T-cell (primary cell): ENCODE results near the gene NEMP1. TPM values are rescaled to one million over a fixed set of nuclear protein-coding genes. Genes with fewer than 3 reads are reported as not detected.
"Not testable (repeated sequence)": the region's sequence is repeated elsewhere in the genome, so short reads cannot be mapped to it uniquely, and the experiment has no call there.

Experiments used
- ATAC-seq, 4 experiments: fragments of 200-7000 bp in 3 of 4; fragments of 150-1000 bp in 1 of 4; cut with Tn5 transposase; replicated peaks in 1 of 4; 1 replicate in 3 of 4; 2 replicates in 1 of 4; pipeline ENCODE4 v1.10.0; 2021; ENCODE audit warnings: moderate library complexity in 3 of 4, mild to moderate bottlenecking in 2 of 4, moderate number of reproducible peaks in 1 of 4
- CTCF ChIA-PET, 2 donors: fragments of 300-600 bp; sonication (Branson Sonifier 250); formaldehyde crosslinking; loops; one replicate each; lab custom pipeline; 2022; ENCODE audit warnings: antibody characterized with exemption in 2 of 2; lab: Charles Lee
- POLR2A ChIA-PET, 2 donors: fragments of 300-600 bp; sonication (Branson Sonifier 250); formaldehyde crosslinking; loops; one replicate each; lab custom pipeline; 2022; ENCODE audit warnings: antibody characterized with exemption in 2 of 2; lab: Charles Lee
- DNase-seq, 35 experiments: peaks; one replicate each; pipeline versions ENCODE4 v3.0.0 to v3.0.0-alpha.2; 2013 to 2023
- H3K27ac ChIP-seq: one replicate; pipeline ENCODE4 v1.5.1; 2013; ENCODE audit warnings: low read length
- H3K27me3 ChIP-seq, 2 experiments: replicated peaks in 1 of 2; 1 replicate in 1 of 2; 2 replicates in 1 of 2; pipeline versions ENCODE4 v1.6.1 to v1.7.0; 2013; ENCODE audit warnings: low read length in 1 of 2, mixed read lengths in 1 of 2; ENCODE audit not compliant: control insufficient read depth in 2 of 2, insufficient read depth in 2 of 2; ENCODE audit errors: extremely low read depth in 1 of 2
- H3K36me3 ChIP-seq, 2 donors: 1 replicate in 1 of 2; 2 replicates in 1 of 2; pipeline versions ENCODE4 v1.6.1 to v1.7.0; 2013; ENCODE audit warnings: low read length in 1 of 2; ENCODE audit not compliant: control insufficient read depth in 2 of 2, insufficient read depth in 1 of 2; ENCODE audit errors: extremely low read depth in 1 of 2
- H3K4me1 ChIP-seq, 2 experiments: 1 replicate in 1 of 2; 2 replicates in 1 of 2; pipeline versions ENCODE4 v1.6.1 to v1.7.0; 2013; ENCODE audit warnings: low read length in 2 of 2, mixed read lengths in 1 of 2; ENCODE audit not compliant: insufficient read depth in 2 of 2, control insufficient read depth in 1 of 2; ENCODE audit errors: extremely low read depth in 1 of 2
- H3K4me3 ChIP-seq, 2 donors: 1 replicate in 1 of 2; 2 replicates in 1 of 2; pipeline versions ENCODE4 v1.5.1 to v1.7.0; 2013; ENCODE audit warnings: mild to moderate bottlenecking in 2 of 2, low read length in 1 of 2, moderate library complexity in 1 of 2; ENCODE audit not compliant: control insufficient read depth in 1 of 2; ENCODE audit errors: extremely low read depth in 1 of 2
- H3K9me3 ChIP-seq: 2 replicates; pipeline ENCODE4 v1.7.0; 2013
- H3K27ac Mint-ChIP-seq, 2 donors: one replicate each; pipeline ENCODE4 v1.8.0; 2020 to 2021; ENCODE audit warnings: mild to moderate bottlenecking in 2 of 2, mixed read lengths in 2 of 2
- H3K27me3 Mint-ChIP-seq, 2 donors: one replicate each; pipeline ENCODE4 v1.8.0; 2021 to 2022; ENCODE audit warnings: mixed read lengths in 2 of 2
- H3K36me3 Mint-ChIP-seq: one replicate; pipeline ENCODE4 v1.8.0; 2021; ENCODE audit warnings: mixed read lengths
- H3K4me1 Mint-ChIP-seq, 3 donors: one replicate each; pipeline ENCODE4 v1.8.0; 2020 to 2022; ENCODE audit warnings: mixed read lengths in 3 of 3, mild to moderate bottlenecking in 1 of 3
- H3K4me3 Mint-ChIP-seq, 3 donors: one replicate each; pipeline ENCODE4 v1.8.0; 2020 to 2022; ENCODE audit warnings: mild to moderate bottlenecking in 3 of 3, mixed read lengths in 3 of 3, moderate library complexity in 3 of 3
- H3K9me3 Mint-ChIP-seq, 3 donors: one replicate each; pipeline ENCODE4 v1.8.0; 2020 to 2022; ENCODE audit warnings: mixed read lengths in 3 of 3
- WGBS: methylation state at CpG from one replicate; pipeline ENCODE4 v1.1.5; 2013; ENCODE audit warnings: missing lambda C conversion rate; ENCODE audit not compliant: insufficient coverage; 5-methylcytosine and 5-hydroxymethylcytosine counted together
- total RNA-seq, 35 experiments: library from RNA in 6 of 35; stranded (reverse) in 6 of 35; fragments of 120-200 nt in 1 of 35; gene quantifications; one replicate each; pipeline versions ENCODE4 v1.2.1 to v1.2.4 and lab custom pipeline; 2013 to 2026

NEMP1 gene
- total RNA-seq, 5 donors from 2014 or later (not counting 1 experiment from before 2014, with no cell fraction given), result 10.7 to 26.1 (median 19.9) TPM

DNA sequence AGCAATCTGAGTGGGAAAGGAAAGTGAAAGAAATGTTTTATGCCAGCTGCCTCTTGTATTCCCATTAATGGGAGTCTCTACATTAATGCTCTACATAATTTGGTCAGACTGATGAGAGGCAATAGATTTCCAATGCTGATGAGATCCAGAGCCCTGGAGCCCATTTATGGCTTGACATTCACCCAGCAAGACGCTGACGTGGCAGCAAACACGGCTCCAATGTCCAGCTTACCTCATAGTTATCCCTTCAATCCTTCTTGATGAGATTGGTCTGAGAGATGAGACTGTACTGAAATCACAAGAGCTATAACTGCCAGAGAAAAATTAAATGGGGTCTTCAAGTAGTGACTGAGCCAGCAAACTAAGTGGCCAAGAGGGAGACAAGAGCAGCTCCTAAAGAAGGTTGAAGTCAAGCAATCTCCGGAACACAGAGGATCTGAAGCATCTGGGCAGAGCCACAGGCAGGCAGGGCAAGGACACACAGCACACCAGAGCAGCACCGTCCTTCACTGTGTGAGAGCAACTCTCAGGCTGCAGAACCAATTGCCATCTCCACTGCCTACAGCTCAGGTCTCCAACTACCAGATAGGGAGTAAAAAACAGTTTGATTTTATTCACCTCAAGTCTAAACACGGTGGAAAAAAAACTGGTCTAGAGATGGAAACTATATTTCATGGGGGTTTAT lies 21.4 kb downstream of the NEMP1 start:
- peaks cover 3 to 26% of the 10 kb centered on the region in 2 donors for H3K36me3 ChIP-seq
- H3K27ac Mint-ChIP-seq, result no peak overlapping the region
- no peak overlapping the region for H3K27ac ChIP-seq
- H3K4me1 ChIP-seq, result no peaks in the 10 kb centered on the region
- no peak overlapping the region for H3K4me3 ChIP-seq
- H3K27me3 Mint-ChIP-seq, result no peaks in the 10 kb centered on the region
- CTCF ChIA-PET, result interaction anchor here (0.9 to 1.0 kb wide), 2 partner anchors 29 to 67 kb away, joined by 4 read pairs; no protein-coding TSS in a partner anchor
- DNase-seq, result no peak
- no peak overlapping the region for H3K4me3 Mint-ChIP-seq
- POLR2A ChIA-PET, result no interaction called here
- 100% methylated on average over 1 of the region's 6 CpGs for WGBS
- H3K9me3 ChIP-seq, result no peaks in the 10 kb centered on the region
- ATAC-seq, result no peak
- H3K27me3 ChIP-seq, result no peaks in the 10 kb centered on the region
- H3K4me1 Mint-ChIP-seq, result peaks cover 0 to 6% (median 5%) of the 10 kb centered on the region in 3 donors
- H3K9me3 Mint-ChIP-seq, result no peaks in the 10 kb centered on the region
- peaks cover 20% of the 10 kb centered on the region for H3K36me3 Mint-ChIP-seq

DNA sequence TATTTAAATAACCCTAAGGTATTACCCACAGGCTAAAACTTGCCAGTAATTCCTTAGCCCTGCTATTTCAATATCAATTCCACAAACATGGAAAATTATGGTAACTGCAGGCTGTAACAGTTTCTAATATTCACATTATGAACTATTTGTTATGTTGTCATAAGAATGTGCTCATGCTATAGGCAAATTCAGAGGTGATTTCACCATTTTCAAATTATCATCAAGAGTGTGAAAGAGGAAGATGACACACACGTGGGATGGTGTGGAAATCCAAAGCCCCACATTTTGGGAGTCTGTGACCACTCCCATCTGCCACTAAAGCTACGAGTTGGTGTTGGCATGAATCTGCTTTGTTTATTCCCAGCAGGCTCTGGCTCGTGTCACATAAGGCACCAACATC lies 22.8 kb downstream of the NEMP1 start:
- Mint-ChIP-seq H3K4me1 (peaks cover 0 to 5% (median 3%) of the 10 kb centered on the region in 3 donors), H3K36me3 (peaks cover 18% of the 10 kb centered on the region), H3K27me3 (no peaks in the 10 kb centered on the region), H3K27ac (no peak overlapping the region), H3K9me3 (no peaks in the 10 kb centered on the region), H3K4me3 (no peak overlapping the region)
- CTCF ChIA-PET, result no interaction called here
- Histone ChIP-seq H3K36me3 (peaks cover 3 to 26% of the 10 kb centered on the region in 2 donors), H3K27ac (no peak overlapping the region), H3K9me3 (no peaks in the 10 kb centered on the region), H3K4me3 (no peak overlapping the region), H3K4me1 (no peaks in the 10 kb centered on the region), H3K27me3 (no peaks in the 10 kb centered on the region)
- ATAC-seq (no peak), DNase-seq (no peak)
- POLR2A ChIA-PET, result no interaction called here
- no CpG with 5 or more reads among the region's 3 CpGs for WGBS

- DNase-seq, H3K27me3 Mint-ChIP-seq, H3K4me1 Mint-ChIP-seq, H3K27me3 ChIP-seq, H3K36me3 Mint-ChIP-seq, POLR2A ChIA-PET, H3K4me3 Mint-ChIP-seq, H3K9me3 Mint-ChIP-seq, H3K27ac ChIP-seq, H3K9me3 ChIP-seq, CTCF ChIA-PET, H3K4me3 ChIP-seq, H3K4me1 ChIP-seq, ATAC-seq, H3K27ac Mint-ChIP-seq: not testable (repeated sequence)
- WGBS, result 100% methylated on average over 1 of the region's 4 CpGs
- H3K36me3 ChIP-seq, result peaks cover 3 to 16% of the 10 kb centered on the region in 2 donors
These were observed 24.7 kb downstream of the NEMP1 start for GRCh38 chr12:57053901-57054300.

DNA sequence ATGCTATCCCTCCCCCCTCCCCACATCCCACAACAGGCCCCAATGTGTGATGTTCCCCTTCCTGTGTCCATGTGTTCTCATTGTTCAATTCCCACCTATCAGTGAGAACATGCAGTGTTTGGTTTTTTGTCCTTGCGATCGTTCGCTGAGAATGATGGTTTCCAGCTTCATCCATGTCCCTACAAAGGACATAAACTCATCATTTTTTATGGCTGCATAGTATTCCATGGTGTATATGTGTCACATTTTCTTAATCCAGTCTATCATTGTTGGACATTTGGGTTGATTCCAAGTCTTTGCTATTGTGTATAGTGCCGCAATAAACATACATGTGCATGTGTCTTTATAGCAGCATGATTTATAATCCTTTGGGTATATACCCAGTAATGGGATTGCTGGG lies 25.4 kb downstream of the NEMP1 start:
- H3K9me3 Mint-ChIP-seq, H3K27me3 ChIP-seq, H3K27ac Mint-ChIP-seq, ATAC-seq, H3K4me3 ChIP-seq, POLR2A ChIA-PET, H3K36me3 Mint-ChIP-seq, H3K27ac ChIP-seq, H3K9me3 ChIP-seq, H3K36me3 ChIP-seq, H3K4me3 Mint-ChIP-seq, H3K4me1 ChIP-seq, H3K27me3 Mint-ChIP-seq, DNase-seq: not testable (repeated sequence)
- H3K4me1 Mint-ChIP-seq, result peaks cover 0 to 10% (median 3%) of the 10 kb centered on the region in 3 donors
- CTCF ChIA-PET, result interaction anchor here in 1 of 2 donors (0.5 kb wide), 1 partner anchor 46 kb away, joined by 4 read pairs; no protein-coding TSS in a partner anchor
- WGBS, result no CpG with 5 or more reads among the region's 4 CpGs

DNA sequence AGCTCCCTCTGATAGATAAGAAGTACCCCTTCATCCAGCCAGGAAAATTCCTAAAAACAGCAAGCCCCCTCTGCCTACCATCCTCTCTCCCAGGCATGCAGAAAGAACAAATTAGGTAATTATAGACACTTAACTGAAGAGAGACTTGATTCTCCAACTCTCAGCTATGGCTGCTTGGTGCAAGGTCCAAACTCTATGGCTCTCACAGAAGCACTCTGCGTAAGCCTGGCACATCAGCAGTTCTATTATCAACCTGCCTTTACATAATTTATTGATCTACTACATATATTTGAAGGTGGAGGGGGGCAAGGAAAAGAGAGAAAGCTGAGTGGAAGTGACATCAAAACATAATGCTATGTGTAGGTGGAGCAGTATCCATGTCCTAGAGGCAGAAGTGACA lies 27.6 kb downstream of the NEMP1 start:
- no CpG with 5 or more reads among the region's 1 CpG for WGBS
- Histone ChIP-seq H3K4me3 (no peak overlapping the region), H3K9me3 (no peaks in the 10 kb centered on the region), H3K27ac (no peak overlapping the region), H3K36me3 (no peaks in the 10 kb centered on the region), H3K27me3 (no peaks in the 10 kb centered on the region), H3K4me1 (peaks cover 12 to 24% of the 10 kb centered on the region in 2 experiments)
- CTCF ChIA-PET, result interaction anchor here in 1 of 2 donors (1.1 kb wide), 1 partner anchor 8 kb away, joined by 3 read pairs; no protein-coding TSS in a partner anchor
- ATAC-seq (no peak), DNase-seq (no peak)
- Mint-ChIP-seq H3K4me3 (no peak overlapping the region), H3K27me3 (peaks cover 0 to 2% of the 10 kb centered on the region in 2 donors), H3K36me3 (no peaks in the 10 kb centered on the region), H3K4me1 (peaks cover 20 to 31% (median 23%) of the 10 kb centered on the region in 3 donors), H3K27ac (no peak overlapping the region), H3K9me3 (no peaks in the 10 kb centered on the region)
- POLR2A ChIA-PET, result interaction anchor here in 1 of 2 donors (0.5 kb wide), 1 partner anchor 34 kb away, joined by 3 read pairs; no protein-coding TSS in a partner anchor

GRCh38 chr12:57049890-57050289 lies 28.7 kb downstream of the NEMP1 start, which contains the start of gene MYO1A:
MYO1A (minus strand) TSS chr12:57050129; CDS start chr12:57048323, 1,806 bp downstream.
- H3K4me1 ChIP-seq, result peaks cover 12 to 24% of the 10 kb centered on the region in 2 experiments
- POLR2A ChIA-PET, result interaction anchor here in 1 of 2 donors (0.6 kb wide), 1 partner anchor 375 kb away, joined by 12 read pairs; no protein-coding TSS in a partner anchor
- no peaks in the 10 kb centered on the region for H3K36me3 ChIP-seq
- 85% methylated on average over 2 of the region's 2 CpGs for WGBS
- H3K9me3 ChIP-seq, result no peaks in the 10 kb centered on the region
- H3K4me3 ChIP-seq, result no peak within 1 kb of the TSS
- H3K27ac Mint-ChIP-seq, result no peak within 1 kb of the TSS
- no peaks in the 10 kb centered on the region for H3K9me3 Mint-ChIP-seq
- H3K27ac ChIP-seq, result no peak within 1 kb of the TSS
- CTCF ChIA-PET, result interaction anchor here in 1 of 2 donors (1.1 kb wide), 1 partner anchor 10 kb away, joined by 3 read pairs; no protein-coding TSS in a partner anchor
- no peak within 1 kb of the TSS for H3K4me3 Mint-ChIP-seq
- H3K4me1 Mint-ChIP-seq, result peaks cover 20 to 43% (median 26%) of the 10 kb centered on the region in 3 donors
- ATAC-seq (no peak), DNase-seq (no peak)
- H3K27me3 ChIP-seq, result no peaks in the 10 kb centered on the region
- no peaks in the 10 kb centered on the region for H3K36me3 Mint-ChIP-seq
- H3K27me3 Mint-ChIP-seq, result peaks cover 0 to 2% of the 10 kb centered on the region in 2 donors
